NCI-H1092 (cell line): Measurements from ENCODE around the gene ROR2.
A peak's percentile ranks its signal among the peaks of the same experiment; 100 is the strongest.

Experiments used
- DNase-seq: peaks from one replicate; lab custom pipeline; 2025; lab: John Stamatoyannopoulos, UW

ROR2 gene

DNA sequence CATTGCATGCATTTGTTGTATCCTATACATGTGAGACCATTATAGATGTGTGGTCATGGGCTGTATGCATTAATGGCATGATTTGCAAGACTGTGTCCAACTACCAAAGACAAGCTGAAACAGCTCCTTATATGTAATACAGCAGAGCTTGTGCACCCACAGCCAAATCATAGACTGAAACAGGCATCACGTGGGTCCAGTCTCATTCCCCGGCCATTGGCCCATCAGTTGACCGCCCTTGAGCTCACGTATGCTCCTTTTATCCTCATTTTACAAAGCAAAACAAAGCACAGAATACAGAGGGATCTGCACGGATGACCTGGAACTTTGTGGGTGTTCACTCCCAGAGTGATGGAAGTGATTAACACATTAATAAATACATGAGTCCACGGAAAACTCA is 109.1 kb downstream of the ROR2 start:
- DNase-seq = no peak

DNA sequence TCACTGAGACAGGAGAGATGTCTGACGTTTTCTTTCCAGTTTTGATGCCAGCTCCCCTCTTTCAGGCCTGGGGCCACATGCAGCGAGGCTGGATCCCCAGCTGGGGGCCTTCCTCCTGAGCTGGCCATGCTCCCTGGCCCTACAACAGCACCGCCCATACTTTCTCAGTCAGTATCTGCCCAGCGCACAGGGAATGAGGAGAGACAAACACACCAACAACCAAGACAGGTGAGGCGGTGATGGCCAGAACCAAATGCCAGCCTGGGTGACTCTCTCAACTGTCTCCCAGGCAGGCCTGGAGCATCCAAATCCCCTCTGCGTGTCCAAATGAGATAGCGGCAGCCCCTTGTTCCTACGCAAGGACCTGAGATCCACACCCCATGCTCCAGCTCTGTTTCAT is 109.6 kb downstream of the ROR2 start:
- DNase-seq = no peak

DNA sequence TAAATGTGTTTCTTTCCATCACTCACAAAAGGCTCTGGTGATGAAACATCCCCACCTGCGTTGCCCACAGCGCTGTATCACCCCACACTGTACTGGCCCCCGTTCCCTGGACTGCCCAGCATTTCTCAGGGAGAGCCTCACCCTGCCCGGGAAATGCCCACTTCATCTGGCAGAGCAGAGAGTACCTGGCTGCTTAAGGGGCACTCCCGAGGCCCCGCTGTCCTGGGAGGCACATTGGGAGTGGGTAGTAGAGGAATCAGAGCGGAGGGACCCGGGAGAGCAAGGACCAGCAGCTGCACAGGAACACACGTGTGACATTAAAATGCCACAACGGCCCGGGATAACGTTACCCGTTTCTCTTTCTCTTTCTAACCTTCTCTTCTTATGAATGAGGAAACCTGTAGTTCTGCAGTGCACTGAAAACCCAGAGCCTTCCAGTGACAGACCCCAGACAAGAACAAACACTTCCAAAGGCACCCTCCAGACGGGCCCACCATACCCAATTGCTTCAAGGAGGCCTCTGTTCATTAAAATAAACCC is 110.0 kb downstream of the ROR2 start:
- no peak for DNase-seq

DNA sequence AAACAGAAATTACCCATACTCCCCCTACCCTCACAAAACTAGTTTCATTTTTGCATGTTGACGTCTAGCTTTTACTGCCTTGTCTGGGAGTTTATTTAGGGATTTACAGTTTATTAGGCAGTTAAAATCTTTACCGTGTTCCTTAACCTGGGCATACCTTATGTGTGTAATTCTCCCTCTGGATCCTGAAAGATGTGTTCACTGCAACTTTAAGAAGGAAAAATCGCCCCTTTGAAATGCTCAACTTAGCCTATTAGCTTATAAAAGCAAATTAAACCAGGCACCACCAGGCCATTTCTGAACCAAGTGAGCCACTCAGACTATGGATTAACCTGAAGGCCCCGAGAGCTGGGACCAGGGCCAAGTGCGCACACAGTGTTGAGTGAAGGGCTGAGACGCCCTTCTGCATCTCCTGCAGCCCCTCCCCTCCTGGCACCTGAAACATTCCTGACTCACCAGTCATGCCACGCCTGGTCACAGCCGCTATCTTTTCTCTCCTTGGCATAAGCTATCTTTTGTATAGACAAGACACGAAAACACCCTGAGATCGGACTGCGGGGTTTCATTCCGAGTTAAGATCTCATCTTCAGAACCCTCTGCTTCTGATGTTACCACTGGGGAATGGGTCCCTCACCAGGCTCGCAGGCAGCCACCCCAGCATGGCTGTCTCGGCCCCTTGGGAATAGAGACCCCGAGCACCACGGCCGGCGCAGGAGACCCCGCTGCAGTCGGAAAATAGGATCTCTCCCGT is 111.9 kb downstream of the ROR2 start:
- DNase-seq = peak; percentile 89

DNA sequence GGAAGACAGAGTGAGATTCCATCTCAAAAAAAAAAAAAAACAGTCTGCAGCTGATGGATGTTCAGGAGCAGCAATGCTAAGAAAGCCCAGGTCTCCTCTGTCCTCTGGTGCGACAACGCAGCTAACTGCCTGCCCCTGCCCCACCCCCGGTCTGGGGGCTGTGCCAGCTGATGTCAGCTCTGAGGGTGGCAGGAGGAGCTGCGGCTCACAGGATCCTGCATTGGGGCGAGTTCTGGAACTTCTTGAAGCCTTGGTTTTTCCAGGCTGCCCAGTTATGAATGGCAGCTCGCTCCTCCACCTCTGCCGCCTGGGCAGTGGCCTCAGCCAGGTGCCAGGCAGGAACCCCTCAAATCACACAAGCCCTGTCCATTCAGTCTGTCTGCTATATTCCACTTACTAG is 113.5 kb downstream of the ROR2 start:
- no peak for DNase-seq

DNA sequence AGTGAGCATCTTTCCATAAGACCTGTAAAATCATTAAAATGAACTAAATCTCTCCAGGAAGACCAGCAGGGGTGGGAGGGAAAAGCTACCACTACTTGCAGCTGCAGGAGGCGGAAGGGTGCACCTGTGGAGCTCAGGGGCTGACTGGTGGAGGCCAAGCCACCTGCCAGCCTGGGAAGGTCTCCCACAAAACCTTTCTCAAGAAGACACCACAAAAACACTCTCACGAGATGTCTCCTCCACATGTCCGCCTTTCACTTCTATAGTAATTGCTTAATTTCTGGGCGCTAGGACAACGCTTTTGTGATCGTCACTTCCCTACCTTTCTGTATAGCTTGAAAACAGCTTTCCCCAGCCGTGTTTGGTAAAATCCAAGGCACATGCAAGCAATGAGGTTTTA is 114.4 kb downstream of the ROR2 start:
- no peak for DNase-seq

DNA sequence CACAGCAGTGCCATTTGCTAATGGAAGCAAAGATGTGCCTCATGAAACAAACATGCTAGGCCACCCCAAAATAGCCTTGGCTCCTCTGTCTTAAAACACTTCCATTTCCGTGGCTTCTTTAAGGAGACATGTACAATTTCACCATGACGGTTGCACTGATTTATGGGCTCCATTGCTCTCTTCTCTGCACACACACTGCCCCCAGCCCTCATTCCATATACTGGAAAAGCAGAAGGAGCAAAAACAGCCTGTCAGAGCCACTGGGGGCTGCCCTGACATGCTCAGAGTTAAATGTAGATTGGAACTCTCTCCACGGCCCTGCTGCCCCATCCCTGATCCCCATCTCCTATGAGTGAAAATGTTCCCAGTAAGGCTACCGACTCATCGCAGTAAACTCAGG is 114.8 kb downstream of the ROR2 start:
- no peak for DNase-seq

DNA sequence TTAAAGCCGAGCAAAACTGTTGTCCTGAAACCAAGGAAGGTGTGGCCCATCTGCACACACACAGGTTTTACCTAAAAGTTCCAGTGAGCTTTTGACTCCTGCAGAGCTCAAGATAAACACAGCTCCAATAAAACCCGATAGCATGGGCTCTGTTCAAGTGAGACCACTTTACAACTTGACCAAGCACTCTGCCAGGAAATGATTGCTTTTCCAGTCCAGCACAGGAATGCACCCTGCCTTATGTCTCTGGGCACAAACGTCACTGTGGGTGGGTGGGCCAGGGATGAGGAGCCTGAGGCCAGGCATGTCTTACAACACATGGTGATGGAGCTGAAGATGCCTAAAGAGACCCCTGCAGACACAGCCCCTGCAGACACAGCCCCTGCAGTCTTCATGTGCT is 115.3 kb downstream of the ROR2 start:
- no peak for DNase-seq

DNA sequence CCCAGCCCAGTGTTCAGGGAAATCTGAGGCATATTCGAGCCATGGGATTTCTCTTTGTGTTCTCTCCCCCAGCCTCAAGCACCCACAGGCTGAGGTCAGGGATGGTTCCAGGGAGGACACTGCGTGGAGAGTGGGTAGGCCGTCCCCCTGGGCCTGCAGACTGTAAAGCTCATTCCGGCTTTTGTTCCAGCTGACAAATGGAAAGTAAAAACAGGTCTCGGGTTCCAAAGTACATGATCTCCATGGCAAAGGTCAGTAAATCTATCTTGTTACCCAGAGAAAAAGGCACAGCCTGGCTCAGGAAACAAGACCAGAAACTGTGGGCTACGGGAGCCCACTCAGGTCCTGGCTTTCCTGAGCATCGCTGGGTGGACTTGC is 116.2 kb downstream of the ROR2 start:
- no peak for DNase-seq

DNA sequence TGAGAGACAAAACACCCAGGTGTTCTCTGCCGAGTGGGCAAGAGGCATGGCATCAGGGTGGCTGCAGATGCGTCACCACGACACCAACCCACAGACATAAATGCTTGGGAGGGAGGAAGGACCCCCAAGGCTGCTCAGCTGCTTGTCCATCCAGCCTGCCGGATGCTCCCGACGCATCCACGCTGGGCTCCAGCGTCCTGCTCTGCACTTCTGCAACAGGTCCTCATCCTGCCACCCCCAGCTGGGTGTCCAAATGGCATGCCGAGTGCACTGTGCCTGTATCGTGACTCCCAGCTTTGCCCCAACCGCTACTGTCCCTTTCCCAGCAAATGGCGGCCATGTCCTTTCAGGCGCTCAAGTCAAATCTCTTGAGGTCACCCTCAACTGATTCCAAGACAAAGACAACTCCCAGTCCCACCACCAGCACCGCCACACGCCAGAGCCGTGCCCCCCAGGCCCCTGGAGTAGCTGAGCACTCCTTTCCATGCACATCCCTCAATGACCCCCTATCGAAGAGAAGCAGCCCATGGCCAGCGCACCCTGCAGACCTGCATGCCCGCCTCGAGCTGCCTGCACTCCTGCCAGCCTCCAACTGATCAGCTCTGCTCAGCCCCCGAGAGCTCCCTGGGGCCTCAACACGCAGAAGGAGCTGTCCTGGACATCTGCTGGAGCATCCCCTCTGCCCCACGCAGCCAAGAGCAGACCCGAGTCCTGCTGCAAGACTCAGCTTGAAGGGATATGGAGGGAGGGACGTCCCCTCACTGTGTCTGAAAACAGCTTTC is 116.7 kb downstream of the ROR2 start:
- DNase-seq = no peak

DNA sequence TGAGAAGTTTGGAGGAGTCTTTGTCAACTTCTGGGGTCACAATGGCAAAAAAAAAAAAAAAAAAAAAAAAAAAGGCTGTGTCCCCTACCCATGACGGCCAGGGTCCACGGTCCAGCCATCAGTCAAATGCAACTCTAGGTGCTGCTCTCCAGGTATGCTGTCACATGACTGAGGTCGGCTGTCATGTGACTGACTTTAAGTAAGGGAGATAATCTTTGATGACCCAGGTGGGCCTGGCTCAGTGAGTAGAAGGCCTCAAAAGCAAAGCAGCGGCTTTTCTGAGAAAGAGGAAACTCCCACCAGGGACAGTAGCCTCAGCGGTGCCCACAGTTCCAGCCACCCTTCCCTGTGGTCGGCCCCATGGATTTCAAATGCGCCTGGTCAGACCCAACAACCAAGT is 117.7 kb downstream of the ROR2 start:
- DNase-seq = no peak

DNA sequence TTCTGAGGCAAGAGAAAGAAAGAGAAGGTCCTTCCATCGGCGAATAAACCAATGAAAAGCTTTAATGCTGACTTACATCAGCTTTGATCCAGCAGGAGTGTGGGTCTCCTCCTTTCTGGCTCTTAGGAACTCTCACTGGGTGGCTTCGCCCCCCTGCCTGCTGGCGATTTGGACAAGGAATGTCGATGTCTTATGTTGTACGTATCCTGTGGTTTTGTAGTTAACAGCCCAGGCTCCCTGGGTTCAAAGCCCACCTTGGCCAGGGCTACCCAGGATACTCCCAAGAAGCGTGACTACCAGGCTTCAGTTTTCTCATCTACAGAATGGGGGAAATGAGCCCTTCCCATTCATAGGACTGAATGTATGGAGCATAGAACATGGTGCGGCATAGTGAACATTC is 124.2 kb downstream of the ROR2 start:
- no peak for DNase-seq

DNA sequence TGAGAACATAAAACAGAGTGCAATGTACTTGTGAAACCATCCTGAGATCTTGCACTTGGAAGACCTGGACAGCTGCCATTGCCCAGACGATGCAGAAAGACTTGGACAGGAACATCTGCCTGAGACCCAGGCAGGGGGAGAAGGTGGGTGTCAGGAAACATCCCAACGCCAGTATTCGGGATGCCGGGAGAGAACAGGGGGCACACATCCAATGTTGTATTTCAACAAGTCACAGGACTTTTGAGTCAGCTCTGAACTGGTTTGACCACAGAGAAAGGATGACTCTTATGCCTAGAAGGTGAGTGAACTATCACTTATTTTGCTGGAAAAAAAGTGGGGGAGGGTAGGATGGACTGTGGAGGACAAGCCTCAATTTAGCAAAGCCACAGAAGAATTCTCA is 124.6 kb downstream of the ROR2 start:
- no peak for DNase-seq

DNA sequence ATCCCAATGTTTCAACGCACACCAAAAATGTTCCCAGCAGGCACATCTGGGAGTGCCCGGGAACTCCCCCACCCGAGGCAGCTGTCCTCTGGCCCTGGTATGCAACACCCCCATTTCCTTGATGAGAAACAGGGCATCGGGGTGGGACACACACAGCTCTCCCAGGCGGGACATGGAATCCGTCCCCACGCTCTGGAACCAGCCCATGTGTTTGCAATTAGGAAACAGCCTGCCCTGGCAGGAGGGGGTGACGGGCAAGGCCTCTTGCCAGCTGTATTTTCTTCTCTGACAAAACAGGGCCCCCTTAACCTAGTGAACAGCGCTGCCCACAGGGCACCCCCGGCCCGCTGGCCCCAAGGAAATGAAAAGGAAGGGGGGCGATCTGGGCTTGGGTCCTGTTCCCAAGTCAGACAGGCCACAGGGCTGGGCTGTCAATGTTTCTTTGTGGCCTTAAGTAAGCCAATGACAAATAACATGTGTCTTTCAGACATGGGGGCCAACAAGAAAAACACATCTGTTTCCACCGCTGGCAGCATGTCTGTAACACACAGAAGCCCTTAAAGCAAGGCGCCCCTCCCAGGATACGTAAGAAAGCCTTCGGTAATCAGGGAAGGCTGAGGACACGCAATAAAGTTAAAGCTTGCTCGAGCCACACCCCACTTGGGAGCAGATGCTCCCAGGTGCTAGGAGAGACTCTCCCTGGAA is 125.3 kb downstream of the ROR2 start:
- DNase-seq = no peak

DNA sequence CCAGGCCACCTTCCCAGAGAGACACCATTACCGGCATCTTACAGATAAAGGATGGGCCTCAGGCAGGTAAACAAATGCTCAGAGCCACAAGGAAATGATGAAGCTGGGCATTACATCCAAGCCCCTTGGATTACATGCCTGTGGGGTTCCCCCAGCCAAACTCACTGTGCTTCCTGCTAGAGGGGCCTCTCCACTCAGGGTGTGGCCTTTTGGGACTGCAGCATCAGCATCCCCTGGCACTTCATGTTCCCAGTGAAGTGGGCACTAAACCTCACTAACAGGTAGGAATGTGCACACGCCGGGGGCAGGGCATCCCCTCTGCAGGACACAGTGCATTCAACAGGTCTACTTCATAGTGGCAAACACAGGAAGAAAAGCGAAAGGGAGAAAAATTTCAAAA is 125.9 kb downstream of the ROR2 start:
- DNase-seq = no peak

DNA sequence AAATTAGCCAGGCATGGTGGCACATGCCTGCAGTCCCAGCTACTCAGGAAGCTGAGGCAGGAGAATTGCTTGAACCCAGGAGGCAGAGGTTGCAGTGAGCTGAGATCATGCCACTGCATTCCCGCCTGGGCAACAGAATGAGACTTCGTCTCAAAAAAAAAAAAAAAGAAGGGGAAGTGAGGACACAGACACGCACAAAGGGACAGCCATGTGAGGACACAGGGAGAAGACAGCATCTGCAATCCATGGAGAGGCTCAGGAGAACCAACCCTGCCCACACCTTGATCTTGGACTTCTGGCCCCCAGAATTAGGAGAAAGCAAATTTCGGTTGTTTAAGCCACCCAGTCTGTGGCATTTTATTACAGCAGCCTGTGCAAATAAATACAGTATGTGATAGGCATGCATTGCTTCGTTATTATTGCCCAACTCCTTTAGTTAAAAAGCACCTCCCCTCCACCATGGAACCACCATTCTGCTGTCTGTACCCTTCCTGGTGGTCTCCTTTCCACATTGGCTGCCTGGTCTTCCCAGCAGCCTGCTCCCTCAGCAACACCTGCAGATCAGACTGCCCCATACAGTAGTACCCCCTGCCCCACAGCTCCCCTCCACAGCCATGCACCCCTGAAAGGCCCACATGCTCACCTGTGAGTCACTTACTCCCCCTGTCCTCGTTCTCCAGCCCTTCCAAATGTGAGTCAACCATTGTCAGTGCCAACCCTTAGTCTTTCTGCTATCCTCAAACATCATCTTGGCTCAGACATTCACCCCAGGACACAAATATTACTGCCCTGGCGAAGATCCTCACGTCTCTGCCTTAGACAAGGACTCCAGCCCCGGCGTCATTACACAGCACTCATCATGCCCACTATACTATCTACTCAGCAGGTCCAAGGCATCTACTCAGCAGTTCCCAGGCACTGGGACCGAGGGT is 128.8 kb downstream of the ROR2 start:
- DNase-seq = no peak

DNA sequence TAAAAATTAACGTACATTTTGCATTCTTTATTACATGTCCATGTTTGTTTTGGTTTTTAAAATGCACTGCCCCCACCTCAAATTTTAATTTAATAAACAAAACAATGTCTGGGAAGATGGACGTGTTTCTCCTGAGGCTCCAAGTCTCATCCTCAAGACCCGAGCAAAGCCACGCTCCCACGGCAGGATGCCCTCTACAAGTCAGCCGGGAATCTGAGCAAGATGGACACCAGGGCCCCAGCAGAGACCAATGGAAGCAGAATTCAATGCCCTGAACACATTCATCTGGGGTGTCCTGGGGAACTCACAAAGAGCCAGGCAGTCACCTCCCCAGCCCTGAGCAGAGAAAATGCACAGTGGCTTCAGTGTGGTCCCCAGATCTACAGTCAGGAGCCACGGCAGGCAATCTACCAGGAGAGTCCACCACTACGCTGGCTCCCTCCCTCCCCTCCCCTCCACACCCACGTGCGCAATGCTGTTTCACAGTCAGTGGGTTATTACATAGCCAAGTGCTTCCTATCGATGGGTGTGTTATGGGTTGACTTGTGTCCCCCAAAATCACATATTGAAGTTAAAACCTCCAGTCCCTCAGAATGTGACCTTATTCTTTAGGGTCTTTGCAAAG is 129.8 kb downstream of the ROR2 start:
- no peak for DNase-seq

DNA sequence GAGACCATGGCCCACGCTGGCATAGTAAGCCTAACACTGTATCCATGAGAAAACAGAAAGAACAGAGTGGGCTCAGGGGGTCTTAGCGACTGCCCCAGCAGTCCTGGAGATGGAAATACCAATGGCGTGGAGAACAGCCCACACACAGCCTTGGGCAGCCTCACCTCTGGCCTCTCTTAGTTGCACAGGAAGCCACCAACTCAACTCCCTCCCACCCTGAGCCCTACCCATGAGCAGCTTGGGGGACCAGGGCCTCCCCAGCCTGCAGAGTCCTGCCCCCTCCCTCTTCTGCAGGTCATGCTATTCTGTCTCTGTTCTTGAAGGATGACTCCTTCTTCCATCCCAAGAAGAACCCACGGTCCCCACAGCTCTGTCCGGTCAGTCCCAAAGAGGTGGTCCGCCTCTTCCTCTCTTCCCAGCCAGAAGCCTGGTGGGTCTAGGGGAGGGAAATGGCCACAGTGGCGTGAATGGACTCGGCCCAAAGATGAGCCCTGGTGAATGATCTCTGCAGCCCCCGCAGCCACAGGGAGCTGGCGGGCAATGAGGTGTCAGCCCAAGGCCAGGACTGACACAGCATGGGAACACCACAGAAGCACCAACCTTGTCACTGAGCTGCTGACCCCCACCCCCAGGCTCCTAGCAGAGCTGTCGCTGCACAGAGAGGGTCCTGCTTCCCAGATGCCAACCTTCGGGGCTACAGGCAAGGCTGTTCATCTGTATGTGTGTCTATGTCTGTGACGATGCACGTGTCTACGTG is 131.2 kb downstream of the ROR2 start:
- no peak for DNase-seq

DNA sequence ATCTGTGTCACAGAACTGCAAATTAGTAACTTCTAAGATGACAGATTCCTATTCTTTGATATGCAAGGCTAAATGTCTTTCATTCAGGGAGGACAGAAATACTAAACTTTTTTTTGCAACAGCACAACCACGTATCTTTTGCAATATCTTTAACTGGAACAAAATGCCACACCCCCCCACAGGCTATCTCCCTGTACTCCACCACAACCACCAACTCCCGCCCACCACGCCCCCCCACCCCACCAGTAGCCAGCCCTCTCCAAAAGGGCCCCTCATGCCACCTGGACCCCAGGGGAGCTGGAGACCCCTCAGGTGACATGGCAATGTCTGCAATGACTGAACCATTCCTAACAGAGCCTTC is 131.8 kb downstream of the ROR2 start:
- DNase-seq = no peak

DNA sequence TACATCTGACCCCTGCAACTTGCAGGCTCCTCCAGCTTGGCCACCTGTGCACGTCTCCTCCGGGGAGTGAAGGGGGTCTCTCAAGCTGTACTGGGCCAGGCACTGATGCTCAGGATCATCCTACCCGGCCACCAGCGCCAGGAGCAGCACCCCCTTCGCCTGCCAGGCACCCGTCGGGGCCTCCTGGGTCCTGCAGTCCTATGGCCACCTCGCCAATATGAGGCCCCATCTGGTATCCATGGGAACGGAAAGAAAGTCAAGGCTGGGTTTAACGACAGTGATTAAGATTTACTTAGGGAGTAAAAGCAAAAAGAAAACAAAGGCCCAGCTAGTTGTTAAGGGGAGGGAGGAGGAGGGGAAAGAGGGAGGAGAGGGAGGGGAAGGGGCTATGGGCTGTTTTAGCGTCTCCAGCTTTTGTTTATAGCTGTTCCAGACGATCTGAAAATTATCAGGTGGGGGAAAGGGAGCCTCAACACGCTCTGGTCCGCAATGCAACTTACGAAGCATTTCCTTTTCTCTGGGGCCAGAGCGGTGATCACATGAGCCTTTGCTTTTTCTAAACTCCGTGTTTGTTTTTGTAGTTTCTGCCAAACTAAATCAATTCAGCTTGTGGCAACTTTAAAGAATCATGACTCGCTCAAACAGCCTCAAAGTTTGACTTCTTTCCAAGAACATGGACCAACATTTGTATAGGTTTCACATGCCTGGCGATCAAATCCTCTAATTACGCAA is 132.4 kb downstream of the ROR2 start:
- DNase-seq = no peak
